ENCODE results near the gene FAHD1.

FAHD1 gene

DNA sequence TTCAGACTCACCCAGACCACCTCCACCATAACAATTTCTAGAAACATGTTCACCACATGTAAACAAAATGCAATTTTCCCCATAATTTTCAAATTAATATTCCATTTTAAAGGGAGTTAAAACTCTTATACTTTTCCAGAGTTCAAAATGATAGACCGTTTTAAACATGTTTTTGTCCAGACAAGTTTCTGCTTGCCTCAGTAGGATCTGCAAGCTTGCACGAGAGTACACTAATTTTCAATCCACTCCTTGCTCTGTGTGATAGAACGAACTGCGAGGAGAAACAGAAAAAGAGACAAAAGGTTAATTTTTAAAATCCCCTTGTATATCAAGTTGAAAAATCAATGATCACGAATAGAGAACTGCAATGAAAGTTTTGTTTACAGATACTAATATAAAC is 7.1 kb downstream of the FAHD1 start:
- no peak for TF ChIP-seq CTCF (IDR thresholded peaks at IDR 0.05)
- H3K36me3 Mint-ChIP-seq (ENCODE audit: low read depth): peaks cover 21% of the 10 kb centered on the region
- H3K9me3 Mint-ChIP-seq: no peaks in the 10 kb centered on the region
- no peak for DNase-seq
- H3K4me3 Mint-ChIP-seq: no peak overlapping the region
- H3K27ac Mint-ChIP-seq: no peak overlapping the region
- peaks cover 4% of the 10 kb centered on the region for H3K4me1 Mint-ChIP-seq
- peaks cover 25% of the 10 kb centered on the region for H3K27me3 Mint-ChIP-seq (ENCODE audit: low read depth, poor library complexity)

GRCh38 chr16:1839554-1839953 is 12.5 kb downstream of the FAHD1 start:
- TF ChIP-seq CTCF (IDR thresholded peaks at IDR 0.05): no peak
- H3K4me3 Mint-ChIP-seq: no peak overlapping the region
- peaks cover 9% of the 10 kb centered on the region for H3K4me1 Mint-ChIP-seq
- no peak for DNase-seq
- peaks cover 34% of the 10 kb centered on the region for H3K27me3 Mint-ChIP-seq (ENCODE audit: low read depth, poor library complexity)
- H3K9me3 Mint-ChIP-seq: no peaks in the 10 kb centered on the region
- no peaks in the 10 kb centered on the region for H3K36me3 Mint-ChIP-seq (ENCODE audit: low read depth)
- H3K27ac Mint-ChIP-seq: no peak overlapping the region

GRCh38 chr16:1845985-1846384 is 19.0 kb downstream of the FAHD1 start:
- Mint-ChIP-seq H3K4me3 (no peak overlapping the region), H3K36me3 (ENCODE audit: low read depth) (no peaks in the 10 kb centered on the region), H3K27ac (no peak overlapping the region), H3K9me3 (no peaks in the 10 kb centered on the region), H3K27me3 (ENCODE audit: low read depth, poor library complexity) (peaks cover 71% of the 10 kb centered on the region), H3K4me1 (no peaks in the 10 kb centered on the region)
- no peak for DNase-seq
- no peak for TF ChIP-seq CTCF (IDR thresholded peaks at IDR 0.05)

DNA sequence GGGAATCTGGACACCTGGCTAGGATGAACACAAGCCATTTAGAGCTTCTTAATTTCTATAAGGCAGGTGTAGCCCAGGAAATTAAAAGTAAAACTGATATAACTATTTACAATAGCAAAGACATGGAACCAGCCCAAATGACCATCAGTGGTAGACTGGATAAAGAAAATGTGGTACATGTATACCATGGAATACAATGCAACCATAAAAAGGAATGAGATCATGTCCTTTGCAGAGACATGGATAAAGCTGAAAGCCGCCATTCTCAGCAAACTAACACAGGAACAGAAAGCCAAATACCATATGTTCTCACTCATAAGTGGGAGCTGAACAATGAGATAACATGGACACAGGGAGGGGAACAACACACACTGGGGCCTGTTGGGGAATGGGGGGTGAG is 19.4 kb downstream of the FAHD1 start:
- no peak for DNase-seq
- TF ChIP-seq CTCF (IDR thresholded peaks at IDR 0.05): no peak
- Mint-ChIP-seq H3K27ac (no peak overlapping the region), H3K9me3 (no peaks in the 10 kb centered on the region), H3K4me3 (no peak overlapping the region), H3K4me1 (no peaks in the 10 kb centered on the region), H3K27me3 (ENCODE audit: low read depth, poor library complexity) (peaks cover 76% of the 10 kb centered on the region), H3K36me3 (ENCODE audit: low read depth) (no peaks in the 10 kb centered on the region)

DNA sequence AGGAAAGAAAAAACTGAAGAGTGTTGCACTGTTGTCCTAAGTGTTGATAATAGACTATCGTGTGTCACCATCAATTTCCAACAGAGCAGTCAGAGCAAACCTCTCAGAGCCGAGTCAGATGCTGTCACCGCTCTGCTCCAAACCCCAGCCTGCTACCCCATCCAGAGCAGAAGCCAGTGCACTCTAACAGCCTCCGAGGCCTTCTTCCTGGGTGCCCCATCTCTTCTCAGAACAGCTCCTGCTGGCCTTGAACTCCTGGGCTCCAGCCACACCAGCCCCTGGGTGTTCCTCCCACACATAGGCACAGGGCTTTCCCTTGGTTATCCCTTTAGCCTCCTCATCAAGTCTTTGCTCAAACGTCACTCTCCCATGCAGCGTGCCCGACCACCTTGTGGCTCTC is 24.0 kb downstream of the FAHD1 start:
- H3K36me3 Mint-ChIP-seq (ENCODE audit: low read depth): no peaks in the 10 kb centered on the region
- DNase-seq: no peak
- peaks cover 97% of the 10 kb centered on the region for H3K27me3 Mint-ChIP-seq (ENCODE audit: low read depth, poor library complexity)
- H3K9me3 Mint-ChIP-seq: no peaks in the 10 kb centered on the region
- H3K4me1 Mint-ChIP-seq: no peaks in the 10 kb centered on the region
- H3K27ac Mint-ChIP-seq: no peak overlapping the region
- no peak for TF ChIP-seq CTCF (IDR thresholded peaks at IDR 0.05)
- no peak overlapping the region for H3K4me3 Mint-ChIP-seq

DNA sequence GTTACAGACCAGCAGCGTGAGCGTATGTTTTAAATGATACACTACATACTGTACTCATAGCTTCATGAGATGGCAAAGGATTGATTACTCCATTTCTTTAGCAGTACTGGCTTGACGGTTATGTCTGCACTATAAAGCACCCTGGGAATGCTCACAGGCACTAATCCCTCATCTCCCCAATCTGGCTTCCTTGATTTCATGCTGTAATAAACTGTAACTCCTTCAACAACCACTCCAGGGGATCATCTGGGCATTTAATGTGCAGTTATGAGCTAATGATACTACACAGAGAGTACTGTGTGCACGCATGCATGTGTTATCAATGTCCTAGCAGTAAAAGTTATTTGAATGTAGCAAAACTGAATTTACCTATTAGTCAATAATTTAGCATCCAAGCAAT is 24.8 kb downstream of the FAHD1 start:
- DNase-seq: no peak
- no peak overlapping the region for H3K27ac Mint-ChIP-seq
- TF ChIP-seq CTCF (IDR thresholded peaks at IDR 0.05): no peak
- peaks cover 97% of the 10 kb centered on the region for H3K27me3 Mint-ChIP-seq (ENCODE audit: low read depth, poor library complexity)
- H3K4me3 Mint-ChIP-seq: no peak overlapping the region
- H3K4me1 Mint-ChIP-seq: no peaks in the 10 kb centered on the region
- no peaks in the 10 kb centered on the region for H3K9me3 Mint-ChIP-seq
- no peaks in the 10 kb centered on the region for H3K36me3 Mint-ChIP-seq (ENCODE audit: low read depth)

Data from nephron progenitor cell (in vitro differentiated cells).